Measurements from ENCODE around the gene MYL6. TPM values are rescaled to one million over a fixed set of nuclear protein-coding genes. Genes with fewer than 3 reads are reported as not detected.

Gene MYL6
- total and polyA plus RNA-seq, 9 of the 15 experiments (the other 6 are each of a cell fraction or from before 2014, with no cell fraction given) = 557 to 1,664 (median 958) TPM

DNA sequence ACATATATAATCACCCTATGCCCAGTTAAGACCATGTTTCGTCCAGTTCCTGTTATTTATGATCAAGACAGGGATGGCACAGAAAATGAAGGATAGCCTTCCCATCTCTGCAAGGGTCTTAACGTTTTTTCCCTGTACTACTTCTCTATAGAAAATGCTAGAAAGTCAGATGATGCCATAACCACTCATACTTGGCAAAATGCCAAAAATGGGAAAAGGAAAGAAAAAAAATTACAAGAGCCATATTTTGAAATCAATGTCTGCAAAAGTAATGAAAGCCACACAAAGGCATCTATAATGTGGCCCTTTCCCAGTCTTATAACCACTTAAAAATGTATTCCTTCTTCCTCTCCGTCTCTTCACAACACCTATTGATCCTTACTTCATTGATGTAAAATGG is 7.6 kb upstream of the MYL6 start:
- no TSS peak for BruUV-seq (replicated peaks)
- Histone ChIP-seq H3K4me2 (ENCODE audit: insufficient read depth, low read length) (no peak overlapping the region), H3K9me3 (replicated peaks; ENCODE audit: control insufficient read depth, insufficient read depth, low read depth, low read length) (no peaks in the 10 kb centered on the region), H4K20me1 (replicated peaks; ENCODE audit: control insufficient read depth, insufficient read depth, low read length) (0 out of 2 replicates have a peak, but pooled peaks cover 3% of the 10 kb centered on the region), H3K9ac (ENCODE audit: insufficient read depth in 1 of 2, low read depth in 2 of 2, low read length in 2 of 2) (no peak overlapping the region), H3K9me1 (ENCODE audit: control insufficient read depth, insufficient read depth, low read length) (no peaks in the 10 kb centered on the region), H2AFZ (ENCODE audit: low read depth, low read length) (no peak overlapping the region), H3K4me3 (no peak overlapping the region), H3K79me2 (ENCODE audit: control insufficient read depth, insufficient read depth, low read length) (peaks cover 24% of the 10 kb centered on the region), H3K27me3 (ENCODE audit: control insufficient read depth in 2 of 2, insufficient read depth in 2 of 2, low read length in 2 of 2) (no peaks in the 10 kb centered on the region), H3K27ac (ENCODE audit: extremely low read depth, low read depth, low read length) (no peak overlapping the region), H3K36me3 (ENCODE audit: control insufficient read depth, insufficient read depth, low read length) (peaks cover 18% of the 10 kb centered on the region; the same call in 2 of the 3 replicates), H3K4me1 (replicated peaks in 1 of 2; ENCODE audit: control insufficient read depth in 2 of 2, insufficient read depth in 2 of 2, low read length in 2 of 2) (peaks cover 31 to 33% of the 10 kb centered on the region in 2 experiments; a peak in 4 of 5 replicates)
- intact Hi-C loops (cut with micrococcal nuclease) = no loop called here
- no peak for ATAC-seq
- ChIA-PET CTCF (ENCODE audit: low intra/inter-chr PET ratio) (no interaction called here), POLR2A (interaction anchor here (0.6 to 2.3 kb wide), 8 partner anchors 9 to 24 kb away, joined by 3 to 14 read pairs (median 4); partner anchors contain the start of genes ESYT1 and MYL6)
- in situ Hi-C loops (cut with MboI) = no loop called here
- FAIRE-seq = no peak
- 61% methylated on average over 3 of the region's 3 CpGs for WGBS (ENCODE audit: insufficient coverage, low coverage, missing lambda C conversion rate)
- no peak for DNase-seq (ENCODE audit: extremely low read depth in 1 of 4, low spot score in 3 of 4)
- TF ChIP-seq SMARCA4 (IDR thresholded peaks at IDR 0.05) = 0 out of 2 replicates have a peak, but pooled peaks have one; percentile 17
- TF ChIP-seq, protein P1, sequence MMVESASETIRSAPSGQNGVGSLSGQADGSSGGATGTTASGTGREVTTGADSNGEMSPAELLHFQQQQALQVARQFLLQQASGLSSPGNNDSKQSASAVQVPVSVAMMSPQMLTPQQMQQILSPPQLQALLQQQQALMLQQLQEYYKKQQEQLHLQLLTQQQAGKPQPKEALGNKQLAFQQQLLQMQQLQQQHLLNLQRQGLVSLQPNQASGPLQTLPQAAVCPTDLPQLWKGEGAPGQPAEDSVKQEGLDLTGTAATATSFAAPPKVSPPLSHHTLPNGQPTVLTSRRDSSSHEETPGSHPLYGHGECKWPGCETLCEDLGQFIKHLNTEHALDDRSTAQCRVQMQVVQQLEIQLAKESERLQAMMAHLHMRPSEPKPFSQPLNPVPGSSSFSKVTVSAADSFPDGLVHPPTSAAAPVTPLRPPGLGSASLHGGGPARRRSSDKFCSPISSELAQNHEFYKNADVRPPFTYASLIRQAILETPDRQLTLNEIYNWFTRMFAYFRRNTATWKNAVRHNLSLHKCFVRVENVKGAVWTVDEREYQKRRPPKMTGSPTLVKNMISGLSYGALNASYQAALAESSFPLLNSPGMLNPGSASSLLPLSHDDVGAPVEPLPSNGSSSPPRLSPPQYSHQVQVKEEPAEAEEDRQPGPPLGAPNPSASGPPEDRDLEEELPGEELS (CRISPR knock-in tag; IDR thresholded peaks at IDR 0.05; ENCODE audit: borderline replicate concordance) = no peak
- no peak for TF ChIP-seq ZNF75A (CRISPR knock-in tag; IDR thresholded peaks at IDR 0.05)
- TF ChIP-seq ARID1B (IDR thresholded peaks at IDR 0.05) = 0 out of 2 replicates have a peak, but pooled peaks have one; percentile 29
- TF ChIP-seq, protein P2, sequence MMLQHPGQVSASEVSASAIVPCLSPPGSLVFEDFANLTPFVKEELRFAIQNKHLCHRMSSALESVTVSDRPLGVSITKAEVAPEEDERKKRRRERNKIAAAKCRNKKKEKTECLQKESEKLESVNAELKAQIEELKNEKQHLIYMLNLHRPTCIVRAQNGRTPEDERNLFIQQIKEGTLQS (IDR thresholded peaks at IDR 0.05) = peak; percentile 61
- TF ChIP-seq, protein P2 (CRISPR knock-in tag; conservative IDR thresholded peaks at IDR 0.05) = no peak
- TF ChIP-seq, protein P3, sequence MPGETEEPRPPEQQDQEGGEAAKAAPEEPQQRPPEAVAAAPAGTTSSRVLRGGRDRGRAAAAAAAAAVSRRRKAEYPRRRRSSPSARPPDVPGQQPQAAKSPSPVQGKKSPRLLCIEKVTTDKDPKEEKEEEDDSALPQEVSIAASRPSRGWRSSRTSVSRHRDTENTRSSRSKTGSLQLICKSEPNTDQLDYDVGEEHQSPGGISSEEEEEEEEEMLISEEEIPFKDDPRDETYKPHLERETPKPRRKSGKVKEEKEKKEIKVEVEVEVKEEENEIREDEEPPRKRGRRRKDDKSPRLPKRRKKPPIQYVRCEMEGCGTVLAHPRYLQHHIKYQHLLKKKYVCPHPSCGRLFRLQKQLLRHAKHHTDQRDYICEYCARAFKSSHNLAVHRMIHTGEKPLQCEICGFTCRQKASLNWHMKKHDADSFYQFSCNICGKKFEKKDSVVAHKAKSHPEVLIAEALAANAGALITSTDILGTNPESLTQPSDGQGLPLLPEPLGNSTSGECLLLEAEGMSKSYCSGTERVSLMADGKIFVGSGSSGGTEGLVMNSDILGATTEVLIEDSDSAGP (CRISPR knock-in tag; IDR thresholded peaks at IDR 0.05) = no peak
- TF ChIP-seq NRF1 (conservative IDR thresholded peaks at IDR 0.05 in 1 of 2, IDR thresholded peaks at IDR 0.05 in 1 of 2) = no peak
- no peak for TF ChIP-seq SAFB (IDR thresholded peaks at IDR 0.05; ENCODE audit: borderline replicate concordance, low read depth, low read length)
- no peak for TF ChIP-seq ZNF583 (CRISPR knock-in tag; IDR thresholded peaks at IDR 0.05)
- peak; percentile 100 for TF ChIP-seq NFIX (CRISPR knock-in tag; IDR thresholded peaks at IDR 0.05; ENCODE audit: low read depth)
- TF ChIP-seq RCOR1 (IDR thresholded peaks at IDR 0.05; ENCODE audit: borderline replicate concordance in 1 of 2, low read depth in 2 of 2, low read length in 2 of 2) = no peak
- peak in 1 of 2 experiments; percentile 89 for TF ChIP-seq NCOA2 (IDR thresholded peaks at IDR 0.05; ENCODE audit: partially characterized antibody in 2 of 2)
- no peak for TF ChIP-seq ZNF644 (tag; IDR thresholded peaks at IDR 0.05; ENCODE audit: low read depth)
- no peak for TF ChIP-seq LCOR (CRISPR knock-in tag; IDR thresholded peaks at IDR 0.05)
- no peak for TF ChIP-seq JUND (IDR thresholded peaks at IDR 0.05; ENCODE audit: borderline replicate concordance, low read depth, low read length)
- no peak for TF ChIP-seq JUND (tag; IDR thresholded peaks at IDR 0.05; ENCODE audit: borderline replicate concordance, low read depth, low read length)
- TF ChIP-seq TFAM (CRISPR knock-in tag; conservative IDR thresholded peaks at IDR 0.05) = no peak
- TF ChIP-seq SMAD1 (IDR thresholded peaks at IDR 0.05; ENCODE audit: low read depth, low read length, partially characterized antibody) = peak; percentile 99
- no peak for TF ChIP-seq CBFA2T3 (IDR thresholded peaks at IDR 0.05)

All from K562 (cell line).